EH (cell line): ENCODE data around the gene ADARB2.
"Not testable (repeated sequence)": the region's sequence is repeated elsewhere in the genome, so short reads cannot be mapped to it uniquely, and the experiment has no call there.

Experiments used
- DNase-seq: peaks from one replicate; pipeline ENCODE4 v3.0.0-alpha.2; 2015; ENCODE audit warnings: low read depth

Gene ADARB2

GRCh38 chr10:1368842-1369171, 368.5 kb downstream of the ADARB2 start:
- no peak for DNase-seq

- DNase-seq, result no peak
These were observed 369.1 kb downstream of the ADARB2 start for GRCh38 chr10:1367938-1368841.

GRCh38 chr10:1366811-1367425, 370.4 kb downstream of the ADARB2 start:
- no peak for DNase-seq

- no peak for DNase-seq
These were observed 371.0 kb downstream of the ADARB2 start for GRCh38 chr10:1366322-1366691.

GRCh38 chr10:1365540-1366321, 371.6 kb downstream of the ADARB2 start:
- DNase-seq, result no peak

- DNase-seq, result no peak
These were observed 373.0 kb downstream of the ADARB2 start for GRCh38 chr10:1364151-1364910.

GRCh38 chr10:1363446-1364121, 373.7 kb downstream of the ADARB2 start:
- no peak for DNase-seq

GRCh38 chr10:1362589-1363445, 374.5 kb downstream of the ADARB2 start:
- no peak for DNase-seq

- DNase-seq, result no peak
These were observed 375.8 kb downstream of the ADARB2 start for GRCh38 chr10:1361411-1362105.

GRCh38 chr10:1360558-1361164, 376.7 kb downstream of the ADARB2 start:
- DNase-seq, result no peak

GRCh38 chr10:1360011-1360557, 377.2 kb downstream of the ADARB2 start:
- DNase-seq, result no peak

- DNase-seq, result no peak
These were observed 377.7 kb downstream of the ADARB2 start for GRCh38 chr10:1359626-1359955.

GRCh38 chr10:1358860-1359625, 378.3 kb downstream of the ADARB2 start:
- no peak for DNase-seq

GRCh38 chr10:1358147-1358546, 379.2 kb downstream of the ADARB2 start:
- no peak for DNase-seq

- no peak for DNase-seq
These were observed 381.0 kb downstream of the ADARB2 start for GRCh38 chr10:1356349-1356748.

GRCh38 chr10:1354809-1355710, 382.3 kb downstream of the ADARB2 start:
- DNase-seq, result no peak

- DNase-seq, result not testable (repeated sequence)
These were observed 385.0 kb downstream of the ADARB2 start for GRCh38 chr10:1352296-1352695.

- DNase-seq, result no peak
These were observed 388.6 kb downstream of the ADARB2 start for GRCh38 chr10:1348773-1349050.
